Testis (tissue), 3 donors: ENCODE results near the gene ZNF195. TPM values are rescaled to one million over a fixed set of nuclear protein-coding genes. Genes with fewer than 3 reads are reported as not detected.
"Not testable (repeated sequence)": the region's sequence is repeated elsewhere in the genome, so short reads cannot be mapped to it uniquely, and the experiment has no call there.

ENCODE experiments used
- DNase-seq: peaks from one replicate; pipeline ENCODE4 v3.0.0-alpha.2; 2019
- H3K27ac ChIP-seq, 2 donors: fragments of 200-600 bp; sonication (generic); one replicate each; pipeline ENCODE4 v1.5.1; 2019
- H3K27me3 ChIP-seq: fragments of 200-600 bp; sonication (generic); one replicate; pipeline ENCODE4 v1.5.1; 2019
- H3K36me3 ChIP-seq: fragments of 200-600 bp; sonication (generic); one replicate; pipeline ENCODE4 v1.5.1; 2017; ENCODE audit warnings: low read depth; ENCODE audit errors: missing control alignments
- H3K4me1 ChIP-seq: fragments of 200-600 bp; sonication (generic); one replicate; pipeline ENCODE4 v1.5.1; 2019
- H3K4me3 ChIP-seq, 2 donors: fragments of 200-600 bp; sonication (generic); one replicate each; pipeline ENCODE4 v1.5.1; 2017 to 2019
- H3K9me3 ChIP-seq: fragments of 200-600 bp; sonication (generic); one replicate; pipeline ENCODE4 v1.5.1; 2017
- WGBS, 2 donors: methylation state at CpG; one replicate each; pipeline ENCODE4 v1.1.5; 2018; 5-methylcytosine and 5-hydroxymethylcytosine counted together
- intact Hi-C: fragments of 100-400 bp; cut with DNase I; formaldehyde crosslinking; loops from one replicate; pipeline ENCODE4 v1.15.1; 2023; ENCODE audit warnings: low total_unique reads
- polyA plus RNA-seq: library from polyadenylated mRNA; stranded (reverse); fragments of 350-450 nt; fragmentation: Illumina TruSeq; extraction: RNeasy Lipid Tissue Mini Kit (QIAGEN cat#74804); gene quantifications from one replicate; pipeline ENCODE4 v1.2.3, GENCODE V29; 2014; ENCODE audit warnings: low read depth, low replicate concordance; ENCODE audit not compliant: insufficient read depth
- small RNA-seq, 2 donors: library from RNA; depleted of rRNA; stranded (forward); fragments of <200 nt; gene quantifications; one replicate each; pipeline ENCODE3, GENCODE V24; 2016
- total RNA-seq, 2 donors: library from RNA; depleted of rRNA; stranded (reverse); fragments of >200 nt; gene quantifications; one replicate each; pipeline ENCODE4 v1.2.3, GENCODE V29; 2016

The ZNF195 gene
- total and polyA plus RNA-seq, 3 donors from 2014 or later: 4.6 to 22.7 (median 14.9) TPM

DNA sequence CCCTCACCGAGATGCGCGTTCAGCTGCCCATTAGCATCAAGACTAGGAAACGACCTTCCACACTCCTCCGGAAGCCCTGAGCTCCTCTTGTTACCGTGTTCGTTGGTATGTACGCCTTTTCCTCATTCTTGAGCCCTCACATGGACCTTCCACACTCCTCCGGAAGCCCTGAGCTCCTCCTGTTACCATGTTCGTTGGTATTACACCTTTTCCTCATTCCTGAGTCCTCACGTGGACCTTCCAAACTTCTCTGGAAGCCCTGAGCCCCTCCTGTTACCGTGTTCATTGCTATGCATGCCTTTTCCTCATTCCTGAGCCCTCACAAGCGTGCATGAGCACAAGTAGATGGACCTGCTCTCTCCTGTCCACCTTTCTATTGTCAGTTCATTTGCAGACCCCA lies 52.5 kb downstream of the ZNF195 start:
- H3K36me3 ChIP-seq, intact Hi-C loops, H3K27ac ChIP-seq, H3K9me3 ChIP-seq, H3K27me3 ChIP-seq, H3K4me3 ChIP-seq, DNase-seq, H3K4me1 ChIP-seq: not testable (repeated sequence)
- no CpG with 5 or more reads among the region's 13 CpGs for WGBS, 2 donors

DNA sequence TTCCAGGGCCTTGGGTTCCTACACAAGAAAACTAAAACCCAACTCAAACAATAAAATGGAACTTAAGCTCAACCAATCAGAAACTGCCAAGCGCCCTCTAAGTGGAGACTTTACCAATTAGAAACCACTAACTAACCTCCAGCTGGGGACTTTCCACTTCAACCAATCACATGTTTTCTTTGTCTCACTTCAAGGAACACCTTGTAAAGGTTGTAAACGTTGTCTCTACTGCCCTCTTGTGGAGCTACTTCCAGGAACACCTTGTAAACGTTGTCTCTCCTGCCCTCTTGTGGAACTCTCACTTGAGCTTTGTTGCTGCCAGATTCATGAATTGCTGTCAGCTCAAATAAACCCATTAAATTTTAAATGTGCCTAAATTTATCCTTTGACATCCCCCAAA lies 54.2 kb downstream of the ZNF195 start:
- H3K36me3 ChIP-seq, H3K27me3 ChIP-seq, H3K4me1 ChIP-seq, H3K4me3 ChIP-seq, H3K9me3 ChIP-seq, DNase-seq, intact Hi-C loops, H3K27ac ChIP-seq: not testable (repeated sequence)
- no CpG with 5 or more reads among the region's 3 CpGs for WGBS, 2 donors

Small RNAs within 50 kb of the gene (small RNA-seq; reads per million reads assigned to genes)
- 0 reads per million in 2 donors for gene AC123788.2

Other genes with a start within 250 kb of the ZNF195 start
- 10 to 100 TPM; 13.2 to 18.1 TPM for gene OSBPL5, start 213.8 kb downstream of the ZNF195 start, total RNA-seq
- 8.9 TPM for gene OSBPL5, start 213.8 kb downstream of the ZNF195 start, polyA plus RNA-seq
- under 1 TPM in 1 of 2 donors, not detected in 1; 0.50 TPM for gene MRGPRG, start 160.3 kb downstream of the ZNF195 start, total RNA-seq
- gene MRGPRG, start 160.3 kb downstream of the ZNF195 start, polyA plus RNA-seq: not detected
- gene MRGPRE, start 146.7 kb downstream of the ZNF195 start, total RNA-seq: 1 to 10 TPM in 1 of 2 donors, under 1 TPM in 1; 0.93 to 1.0 TPM
- 0.30 TPM for gene MRGPRE, start 146.7 kb downstream of the ZNF195 start, polyA plus RNA-seq